PFSK-1 (cell line): ENCODE results near the gene MAP7.

Source experiments
- FOXP2 ChIP-seq: optimal IDR thresholded peaks from 2 replicates; pipeline ENCODE3; 2011; ENCODE audit warnings: borderline replicate concordance, control low read depth, inconsistent platforms; ENCODE audit not compliant: insufficient read depth; ENCODE audit errors: extremely low read length, extremely low read depth
- POLR2AphosphoS5 ChIP-seq: IDR thresholded peaks from 2 replicates; pipeline ENCODE4 v1.6.1; 2012; ENCODE audit warnings: low read depth, mild to moderate bottlenecking, control low read depth, low read length, moderate library complexity
- SIN3A ChIP-seq: IDR thresholded peaks from 2 replicates; pipeline ENCODE4 v1.6.1; 2012; ENCODE audit warnings: mild to moderate bottlenecking, low read length, moderate library complexity, borderline replicate concordance; ENCODE audit not compliant: insufficient read depth
- TAF1 ChIP-seq: IDR thresholded peaks from 2 replicates; pipeline ENCODE4 v1.6.1; 2012; ENCODE audit warnings: low read length, control low read depth, borderline replicate concordance; ENCODE audit not compliant: insufficient read depth
- TF ChIP-seq, protein P1 (sequence below), 2 experiments: IDR thresholded peaks; 2 replicates each; pipeline versions ENCODE4 v1.6.1 to v1.8.0; 2011 to 2012; ENCODE audit warnings: low read depth in 2 of 2, low read length in 2 of 2, control low read depth in 1 of 2, inconsistent platforms in 1 of 2, mild to moderate bottlenecking in 1 of 2, moderate library complexity in 1 of 2; ENCODE audit not compliant: insufficient read depth in 1 of 2

Gene MAP7

GRCh38 chr6:136526196-136526930 is 23.9 kb downstream of the MAP7 start:
- TF ChIP-seq FOXP2: no peak
- no peak for TF ChIP-seq POLR2AphosphoS5
- TF ChIP-seq, protein P1, sequence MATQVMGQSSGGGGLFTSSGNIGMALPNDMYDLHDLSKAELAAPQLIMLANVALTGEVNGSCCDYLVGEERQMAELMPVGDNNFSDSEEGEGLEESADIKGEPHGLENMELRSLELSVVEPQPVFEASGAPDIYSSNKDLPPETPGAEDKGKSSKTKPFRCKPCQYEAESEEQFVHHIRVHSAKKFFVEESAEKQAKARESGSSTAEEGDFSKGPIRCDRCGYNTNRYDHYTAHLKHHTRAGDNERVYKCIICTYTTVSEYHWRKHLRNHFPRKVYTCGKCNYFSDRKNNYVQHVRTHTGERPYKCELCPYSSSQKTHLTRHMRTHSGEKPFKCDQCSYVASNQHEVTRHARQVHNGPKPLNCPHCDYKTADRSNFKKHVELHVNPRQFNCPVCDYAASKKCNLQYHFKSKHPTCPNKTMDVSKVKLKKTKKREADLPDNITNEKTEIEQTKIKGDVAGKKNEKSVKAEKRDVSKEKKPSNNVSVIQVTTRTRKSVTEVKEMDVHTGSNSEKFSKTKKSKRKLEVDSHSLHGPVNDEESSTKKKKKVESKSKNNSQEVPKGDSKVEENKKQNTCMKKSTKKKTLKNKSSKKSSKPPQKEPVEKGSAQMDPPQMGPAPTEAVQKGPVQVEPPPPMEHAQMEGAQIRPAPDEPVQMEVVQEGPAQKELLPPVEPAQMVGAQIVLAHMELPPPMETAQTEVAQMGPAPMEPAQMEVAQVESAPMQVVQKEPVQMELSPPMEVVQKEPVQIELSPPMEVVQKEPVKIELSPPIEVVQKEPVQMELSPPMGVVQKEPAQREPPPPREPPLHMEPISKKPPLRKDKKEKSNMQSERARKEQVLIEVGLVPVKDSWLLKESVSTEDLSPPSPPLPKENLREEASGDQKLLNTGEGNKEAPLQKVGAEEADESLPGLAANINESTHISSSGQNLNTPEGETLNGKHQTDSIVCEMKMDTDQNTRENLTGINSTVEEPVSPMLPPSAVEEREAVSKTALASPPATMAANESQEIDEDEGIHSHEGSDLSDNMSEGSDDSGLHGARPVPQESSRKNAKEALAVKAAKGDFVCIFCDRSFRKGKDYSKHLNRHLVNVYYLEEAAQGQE (IDR thresholded peaks at IDR 0.05; ENCODE audit: insufficient read depth in 1 of 2, low read depth in 2 of 2, low read length in 2 of 2): no peak
- TF ChIP-seq SIN3A: no peak
- no peak for TF ChIP-seq TAF1

GRCh38 chr6:136525586-136526195 is 24.5 kb downstream of the MAP7 start:
- TF ChIP-seq TAF1: no peak
- TF ChIP-seq, protein P1 (IDR thresholded peaks at IDR 0.05; ENCODE audit: insufficient read depth in 1 of 2, low read depth in 2 of 2, low read length in 2 of 2): no peak
- TF ChIP-seq FOXP2: no peak
- TF ChIP-seq POLR2AphosphoS5: no peak
- TF ChIP-seq SIN3A: no peak

DNA sequence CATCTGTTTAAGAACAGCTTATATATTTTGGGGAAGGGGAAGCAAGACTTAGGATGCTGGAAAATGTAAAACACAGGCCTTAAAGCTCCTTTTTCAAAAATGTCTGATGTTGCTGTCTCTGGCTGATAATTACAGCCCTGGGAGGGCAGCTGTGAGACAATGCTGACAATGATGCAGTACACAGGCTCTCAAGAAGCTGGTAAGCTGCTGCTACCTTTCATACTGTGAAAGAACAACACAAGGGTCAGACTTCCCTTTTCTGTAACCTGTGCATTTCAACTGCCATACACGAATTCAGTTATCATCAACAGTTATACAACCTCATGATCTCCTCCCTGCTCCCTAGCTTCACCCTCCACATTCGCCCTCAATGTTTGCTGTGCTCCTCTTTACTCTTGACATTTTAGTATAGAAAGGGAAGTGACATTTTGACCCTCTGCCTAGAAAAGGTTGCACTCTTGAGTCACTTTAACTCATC is 25.2 kb downstream of the MAP7 start:
- TF ChIP-seq FOXP2 (no peak), TAF1 (no peak)
- TF ChIP-seq, protein P1 (IDR thresholded peaks at IDR 0.05; ENCODE audit: insufficient read depth in 1 of 2, low read depth in 2 of 2, low read length in 2 of 2): no peak

DNA sequence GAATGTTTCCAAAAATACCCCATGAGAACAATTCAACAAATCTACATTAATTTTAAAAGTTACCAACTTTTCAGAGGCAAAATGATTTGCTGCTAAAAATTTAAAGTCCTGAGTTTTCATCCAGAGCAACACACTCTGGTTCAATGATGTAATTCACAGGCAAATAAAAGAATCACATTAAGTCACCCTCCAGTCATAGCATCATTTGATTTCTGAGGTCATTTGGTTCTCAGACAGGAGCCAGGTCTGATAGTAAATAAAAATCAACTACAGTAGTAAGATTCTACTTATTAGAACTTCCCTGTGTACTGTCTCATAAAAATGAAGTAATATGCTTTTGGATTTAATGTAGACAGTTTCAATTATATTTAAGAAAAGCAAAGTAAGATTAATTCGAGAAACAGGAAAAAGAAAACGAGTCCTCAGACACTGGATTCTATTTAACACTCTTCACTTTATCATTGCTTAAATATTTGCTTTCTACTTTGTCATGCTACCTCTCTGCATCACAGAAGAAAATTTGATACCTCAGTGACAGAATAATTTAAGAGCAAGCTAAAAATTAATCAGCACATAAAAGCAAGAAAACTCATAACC is 25.8 kb downstream of the MAP7 start:
- TF ChIP-seq FOXP2 (no peak), TAF1 (no peak), POLR2AphosphoS5 (no peak), SIN3A (no peak)
- TF ChIP-seq, protein P1 (IDR thresholded peaks at IDR 0.05; ENCODE audit: insufficient read depth in 1 of 2, low read depth in 2 of 2, low read length in 2 of 2): no peak
